Tibial nerve (tissue), 4 donors: ENCODE measurements around the gene METTL17.
"Not testable (repeated sequence)": the region's sequence is repeated elsewhere in the genome, so short reads cannot be mapped to it uniquely, and the experiment has no call there.

Experiments
- EP300 ChIP-seq, 2 donors: sonication (generic); formaldehyde crosslinking; IDR thresholded peaks; one replicate each; pipeline ENCODE4 v1.6.1; 2017; ENCODE audit warnings: antibody characterized with exemption in 2 of 2, mild to moderate bottlenecking in 1 of 2
- TF ChIP-seq, protein P1 (sequence below), 5 experiments: fragments of 200-600 bp in 3 of 5; fragments of 450-650 bp in 2 of 5; sonication (generic) in 3 of 5; IDR thresholded peaks; one replicate each; pipeline ENCODE4 v1.5.1; 2016 to 2019; ENCODE audit warnings: antibody characterized with exemption in 5 of 5, mild to moderate bottlenecking in 3 of 5, moderate library complexity in 2 of 5

DNA sequence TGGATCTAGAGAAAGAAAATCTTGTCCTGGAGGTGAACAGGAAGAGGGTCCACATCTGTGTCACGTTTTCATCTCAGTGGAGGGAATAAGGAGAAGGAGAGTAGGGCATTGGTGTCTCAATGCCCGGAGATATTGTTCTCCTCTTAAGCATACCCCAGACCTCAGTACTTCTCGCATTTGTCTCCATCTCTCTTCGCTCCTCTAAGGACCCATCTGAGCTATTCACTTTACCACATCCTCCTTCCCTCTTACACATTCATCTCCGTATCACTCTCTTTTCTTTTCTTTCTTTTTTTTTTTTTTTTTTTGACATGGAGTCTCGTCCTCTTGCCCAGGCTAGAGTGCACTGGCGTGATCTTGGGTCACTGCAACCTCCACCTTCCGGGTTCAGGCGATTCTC is 43.1 kb upstream of the METTL17 start:
- TF ChIP-seq, protein P1, sequence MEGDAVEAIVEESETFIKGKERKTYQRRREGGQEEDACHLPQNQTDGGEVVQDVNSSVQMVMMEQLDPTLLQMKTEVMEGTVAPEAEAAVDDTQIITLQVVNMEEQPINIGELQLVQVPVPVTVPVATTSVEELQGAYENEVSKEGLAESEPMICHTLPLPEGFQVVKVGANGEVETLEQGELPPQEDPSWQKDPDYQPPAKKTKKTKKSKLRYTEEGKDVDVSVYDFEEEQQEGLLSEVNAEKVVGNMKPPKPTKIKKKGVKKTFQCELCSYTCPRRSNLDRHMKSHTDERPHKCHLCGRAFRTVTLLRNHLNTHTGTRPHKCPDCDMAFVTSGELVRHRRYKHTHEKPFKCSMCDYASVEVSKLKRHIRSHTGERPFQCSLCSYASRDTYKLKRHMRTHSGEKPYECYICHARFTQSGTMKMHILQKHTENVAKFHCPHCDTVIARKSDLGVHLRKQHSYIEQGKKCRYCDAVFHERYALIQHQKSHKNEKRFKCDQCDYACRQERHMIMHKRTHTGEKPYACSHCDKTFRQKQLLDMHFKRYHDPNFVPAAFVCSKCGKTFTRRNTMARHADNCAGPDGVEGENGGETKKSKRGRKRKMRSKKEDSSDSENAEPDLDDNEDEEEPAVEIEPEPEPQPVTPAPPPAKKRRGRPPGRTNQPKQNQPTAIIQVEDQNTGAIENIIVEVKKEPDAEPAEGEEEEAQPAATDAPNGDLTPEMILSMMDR (IDR thresholded peaks at IDR 0.05): not testable (repeated sequence)
- not testable (repeated sequence) for TF ChIP-seq EP300 (IDR thresholded peaks at IDR 0.05)
